ENCODE results near the gene MYRIP.
A peak's percentile ranks its signal among the peaks of the same experiment; 100 is the strongest.

Gene MYRIP

DNA sequence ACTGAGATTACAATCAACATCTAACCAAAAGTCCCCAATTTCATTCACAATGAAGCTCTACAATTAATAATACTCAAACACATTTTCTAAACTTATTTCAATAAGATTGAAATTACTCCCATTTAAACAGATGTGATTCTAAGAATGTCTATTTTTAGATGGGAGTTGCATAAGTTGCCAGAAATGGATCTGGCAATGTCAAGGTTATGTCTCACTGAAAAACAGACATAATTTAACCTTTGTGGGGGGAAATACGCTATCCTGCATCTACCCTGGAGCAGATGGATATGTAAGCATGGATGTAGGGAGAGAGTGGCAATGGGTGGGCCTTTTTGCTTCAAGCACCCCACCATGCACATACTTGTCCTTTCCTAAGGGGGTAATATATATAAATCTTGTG lies 493.4 kb downstream of the MYRIP start:
- no peak for DNase-seq

DNA sequence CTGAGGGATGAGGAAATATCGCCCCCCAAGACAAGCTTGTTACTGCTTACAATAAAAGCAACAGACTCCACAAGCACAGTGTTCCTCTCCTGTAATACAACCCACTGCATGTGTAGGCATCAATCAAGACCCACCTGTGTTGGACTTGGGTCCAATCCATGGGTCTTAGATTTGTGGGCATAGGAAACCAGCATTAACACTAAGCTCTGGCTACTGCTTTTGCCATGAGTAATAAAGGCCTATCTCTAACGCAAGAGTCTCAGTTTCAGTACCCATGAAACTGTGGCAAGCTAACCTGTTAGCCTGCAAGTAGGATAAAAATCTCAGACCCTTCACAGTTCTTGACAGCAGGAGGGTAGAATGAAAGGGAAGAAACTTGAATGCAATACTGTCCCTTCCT lies 494.9 kb downstream of the MYRIP start:
- DNase-seq, result no peak

GRCh38 chr3:40306336-40306735 lies 496.9 kb downstream of the MYRIP start:
- no peak for DNase-seq

DNA sequence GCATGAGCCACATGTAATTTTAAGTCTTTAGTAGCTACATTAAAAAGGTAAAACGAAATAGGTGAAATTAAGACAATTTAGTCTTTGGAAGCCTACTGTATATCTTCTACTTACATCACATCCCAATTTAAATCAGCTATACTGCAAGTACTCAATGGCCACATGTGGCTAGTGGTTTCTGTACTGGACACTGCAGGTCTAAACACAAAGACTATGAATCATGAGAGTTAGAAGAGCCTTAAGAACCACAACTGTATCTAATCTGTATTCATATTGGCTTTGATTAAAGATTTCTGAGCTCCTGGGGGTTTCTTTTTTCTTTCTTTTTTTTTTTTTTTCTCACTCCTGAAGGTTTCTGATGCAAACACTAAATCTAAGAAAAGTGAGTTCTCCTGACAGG lies 497.8 kb downstream of the MYRIP start:
- DNase-seq, result no peak

DNA sequence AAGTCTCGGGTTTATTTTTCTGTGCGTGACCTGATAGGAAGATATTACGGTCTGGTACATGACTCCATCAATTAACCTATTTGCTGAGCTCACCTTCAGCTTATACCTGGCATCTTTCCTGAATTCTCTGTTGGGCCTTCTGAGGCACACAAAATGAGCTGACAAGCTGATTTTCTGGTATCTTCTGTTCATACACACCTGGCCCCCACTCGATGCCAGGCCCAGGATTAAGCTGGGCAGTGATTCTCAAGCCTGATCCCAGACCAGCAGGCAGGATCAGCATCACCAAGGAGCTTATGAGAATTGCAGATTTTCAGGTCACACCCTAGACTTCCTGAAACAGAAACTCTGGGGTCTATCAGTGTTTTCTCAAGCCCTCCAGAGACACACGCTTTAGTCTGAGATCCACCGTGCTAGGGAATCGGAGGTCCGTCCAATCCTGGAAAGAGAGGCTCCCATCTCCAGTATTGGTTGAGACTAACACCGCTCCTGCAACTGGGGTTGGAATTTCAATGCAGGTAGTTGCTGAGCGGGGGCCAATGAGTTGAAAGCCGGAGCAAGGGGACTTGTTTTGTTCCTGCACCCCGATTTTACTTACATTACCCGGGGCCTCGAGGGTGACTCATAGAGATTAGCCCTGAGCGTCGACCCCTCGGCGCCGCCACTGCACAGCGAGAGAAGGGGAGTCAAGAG lies 499.5 kb downstream of the MYRIP start:
- no peak for DNase-seq

GRCh38 chr3:40309418-40309924 lies 500.1 kb downstream of the MYRIP start, which contains the start of gene EIF1B:
Gene EIF1B, plus strand, starts transcription at chr3:40309707. Its CDS starts 235 bp downstream, at chr3:40309942.
- peak; percentile 97 for DNase-seq
